Brain microvascular endothelial cell (primary cell): Measurements from ENCODE around the gene MACROD2.

Experiments used
- DNase-seq: peaks from one replicate; pipeline ENCODE4 v3.0.0-alpha.2; 2020
- H3K27ac ChIP-seq: fragments of 250-450 bp; sonication (Bioruptor Pico); 2 replicates; pipeline ENCODE4 v1.5.1; 2020; ENCODE audit warnings: mild to moderate bottlenecking, moderate library complexity
- H3K27me3 ChIP-seq: fragments of 250-450 bp; sonication (Bioruptor Pico); replicated peaks from 2 replicates; pipeline ENCODE4 v1.5.1; 2020; ENCODE audit warnings: mild to moderate bottlenecking
- H3K36me3 ChIP-seq: fragments of 250-450 bp; sonication (Bioruptor Pico); replicated peaks from 2 replicates; pipeline ENCODE4 v1.5.1; 2020; ENCODE audit warnings: mild to moderate bottlenecking
- H3K4me3 ChIP-seq: 2 replicates; pipeline ENCODE4 v1.5.1; 2011; ENCODE audit warnings: low read depth, mild to moderate bottlenecking, control low read depth, low read length, moderate library complexity
- in situ Hi-C: cut with HindIII; loops from 2 replicates; pipeline ENCODE4 v1.10.0; 2017; ENCODE audit warnings: low sequenced_read_pairs, low pct_ligation_motif_present
- TF ChIP-seq, protein P1 (sequence below): IDR thresholded peaks from 2 replicates; pipeline ENCODE4 v1.5.1; 2011; ENCODE audit warnings: low read depth, mild to moderate bottlenecking, moderate library complexity, low read length, control low read depth, inconsistent platforms; ENCODE audit errors: missing control alignments

The MACROD2 gene

GRCh38 chr20:14932040-14932439 lies 936.7 kb downstream of the MACROD2 start:
- no peak for DNase-seq
- Histone ChIP-seq H3K27me3 (no peaks in the 10 kb centered on the region), H3K27ac (no peak overlapping the region), H3K36me3 (no peaks in the 10 kb centered on the region), H3K4me3 (no peak overlapping the region)
- TF ChIP-seq, protein P1, sequence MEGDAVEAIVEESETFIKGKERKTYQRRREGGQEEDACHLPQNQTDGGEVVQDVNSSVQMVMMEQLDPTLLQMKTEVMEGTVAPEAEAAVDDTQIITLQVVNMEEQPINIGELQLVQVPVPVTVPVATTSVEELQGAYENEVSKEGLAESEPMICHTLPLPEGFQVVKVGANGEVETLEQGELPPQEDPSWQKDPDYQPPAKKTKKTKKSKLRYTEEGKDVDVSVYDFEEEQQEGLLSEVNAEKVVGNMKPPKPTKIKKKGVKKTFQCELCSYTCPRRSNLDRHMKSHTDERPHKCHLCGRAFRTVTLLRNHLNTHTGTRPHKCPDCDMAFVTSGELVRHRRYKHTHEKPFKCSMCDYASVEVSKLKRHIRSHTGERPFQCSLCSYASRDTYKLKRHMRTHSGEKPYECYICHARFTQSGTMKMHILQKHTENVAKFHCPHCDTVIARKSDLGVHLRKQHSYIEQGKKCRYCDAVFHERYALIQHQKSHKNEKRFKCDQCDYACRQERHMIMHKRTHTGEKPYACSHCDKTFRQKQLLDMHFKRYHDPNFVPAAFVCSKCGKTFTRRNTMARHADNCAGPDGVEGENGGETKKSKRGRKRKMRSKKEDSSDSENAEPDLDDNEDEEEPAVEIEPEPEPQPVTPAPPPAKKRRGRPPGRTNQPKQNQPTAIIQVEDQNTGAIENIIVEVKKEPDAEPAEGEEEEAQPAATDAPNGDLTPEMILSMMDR: no peak
- in situ Hi-C loops: no loop called here

DNA sequence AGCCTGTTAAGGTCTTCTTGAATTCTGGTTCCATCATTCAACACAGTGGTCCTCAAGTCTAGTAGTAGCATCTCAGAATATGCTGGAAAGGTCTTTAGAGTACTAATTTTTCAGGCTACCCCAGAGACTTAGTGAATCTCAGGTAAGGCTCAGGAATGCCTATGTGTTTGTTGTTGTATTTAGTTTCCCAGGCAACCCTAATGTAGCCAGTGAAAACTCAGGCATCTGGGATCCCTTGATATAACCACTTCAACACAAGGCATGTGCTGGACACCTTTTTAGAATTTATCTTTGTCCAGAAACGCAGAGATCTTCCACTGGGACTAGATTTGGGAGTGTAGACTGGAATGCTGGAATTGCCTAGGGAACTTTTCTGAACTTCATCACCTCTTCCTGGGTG lies 940.0 kb downstream of the MACROD2 start:
- TF ChIP-seq, protein P1: no peak
- no peak for DNase-seq
- Histone ChIP-seq H3K27me3 (no peaks in the 10 kb centered on the region), H3K27ac (no peak overlapping the region), H3K36me3 (no peaks in the 10 kb centered on the region), H3K4me3 (no peak overlapping the region)
- in situ Hi-C loops: no loop called here

DNA sequence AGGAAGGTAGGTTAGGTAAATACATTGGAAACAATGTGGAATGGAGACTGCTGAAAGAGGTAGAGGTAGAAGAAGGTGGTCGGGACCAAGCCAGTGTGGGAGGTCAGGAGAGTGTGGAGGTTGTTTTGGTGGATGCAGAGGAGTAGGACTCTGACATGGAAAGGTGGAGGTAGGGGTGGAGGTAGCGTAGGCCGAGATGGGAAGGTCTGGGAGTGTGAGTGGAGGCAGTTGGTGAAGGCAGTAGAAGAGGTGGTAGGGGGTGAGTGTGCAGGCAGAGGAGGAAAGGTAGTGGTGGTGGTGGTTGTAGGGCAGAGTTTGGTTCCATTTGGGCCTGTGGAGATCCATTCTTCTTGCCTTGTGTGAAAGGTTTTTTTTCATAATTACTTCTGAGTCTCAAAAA lies 941.7 kb downstream of the MACROD2 start:
- Histone ChIP-seq H3K27ac (no peak overlapping the region), H3K27me3 (no peaks in the 10 kb centered on the region), H3K4me3 (no peak overlapping the region), H3K36me3 (no peaks in the 10 kb centered on the region)
- no peak for DNase-seq
- in situ Hi-C loops: no loop called here
- TF ChIP-seq, protein P1: no peak

GRCh38 chr20:14937846-14938245 lies 942.5 kb downstream of the MACROD2 start:
- in situ Hi-C loops: no loop called here
- Histone ChIP-seq H3K4me3 (no peak overlapping the region), H3K27me3 (no peaks in the 10 kb centered on the region), H3K36me3 (no peaks in the 10 kb centered on the region), H3K27ac (no peak overlapping the region)
- TF ChIP-seq, protein P1: no peak
- DNase-seq: no peak

GRCh38 chr20:14947536-14947935 lies 952.2 kb downstream of the MACROD2 start:
- in situ Hi-C loops: no loop called here
- Histone ChIP-seq H3K4me3 (no peak overlapping the region), H3K36me3 (no peaks in the 10 kb centered on the region), H3K27me3 (no peaks in the 10 kb centered on the region), H3K27ac (no peak overlapping the region)
- TF ChIP-seq, protein P1: no peak
- DNase-seq: no peak

GRCh38 chr20:14947946-14948345 lies 952.6 kb downstream of the MACROD2 start:
- DNase-seq: no peak
- Histone ChIP-seq H3K27me3 (no peaks in the 10 kb centered on the region), H3K27ac (no peak overlapping the region), H3K36me3 (no peaks in the 10 kb centered on the region), H3K4me3 (no peak overlapping the region)
- TF ChIP-seq, protein P1: no peak
- in situ Hi-C loops: no loop called here
